ENCODE results near the gene ADAMTSL4. TPM values are rescaled to one million over a fixed set of nuclear protein-coding genes. Genes with fewer than 3 reads are reported as not detected.
"Not testable (repeated sequence)": the region's sequence is repeated elsewhere in the genome, so short reads cannot be mapped to it uniquely, and the experiment has no call there.

Gene ADAMTSL4
- total RNA-seq, 4 donors from 2014 or later = 5.6 to 30.0 (median 10.7) TPM

GRCh38 chr1:150572918-150573647 is 23.9 kb downstream of the ADAMTSL4 start:
- Histone ChIP-seq H3K4me1 (peaks cover 72 to 74% of the 10 kb centered on the region in 2 donors), H3K36me3 (peaks cover 0 to 58% of the 10 kb centered on the region in 2 donors), H3K9me3 (no peaks in the 10 kb centered on the region), H3K27ac (peak overlapping the region; percentile 100), H3K27me3 (no peaks in the 10 kb centered on the region), H3K4me3 (peak overlapping the region in 3 of 4 donors; percentile 1 to 98 (median 91))
- DNase-seq (no peak), ATAC-seq (no peak)
- intact Hi-C loops (cut with DNase I; ENCODE audit: low total_unique reads) (no loop called here), in situ Hi-C loops (cut with MboI; ENCODE audit: low sequenced_read_pairs in 4 of 4) (no loop called here)
- TF ChIP-seq, protein P1, sequence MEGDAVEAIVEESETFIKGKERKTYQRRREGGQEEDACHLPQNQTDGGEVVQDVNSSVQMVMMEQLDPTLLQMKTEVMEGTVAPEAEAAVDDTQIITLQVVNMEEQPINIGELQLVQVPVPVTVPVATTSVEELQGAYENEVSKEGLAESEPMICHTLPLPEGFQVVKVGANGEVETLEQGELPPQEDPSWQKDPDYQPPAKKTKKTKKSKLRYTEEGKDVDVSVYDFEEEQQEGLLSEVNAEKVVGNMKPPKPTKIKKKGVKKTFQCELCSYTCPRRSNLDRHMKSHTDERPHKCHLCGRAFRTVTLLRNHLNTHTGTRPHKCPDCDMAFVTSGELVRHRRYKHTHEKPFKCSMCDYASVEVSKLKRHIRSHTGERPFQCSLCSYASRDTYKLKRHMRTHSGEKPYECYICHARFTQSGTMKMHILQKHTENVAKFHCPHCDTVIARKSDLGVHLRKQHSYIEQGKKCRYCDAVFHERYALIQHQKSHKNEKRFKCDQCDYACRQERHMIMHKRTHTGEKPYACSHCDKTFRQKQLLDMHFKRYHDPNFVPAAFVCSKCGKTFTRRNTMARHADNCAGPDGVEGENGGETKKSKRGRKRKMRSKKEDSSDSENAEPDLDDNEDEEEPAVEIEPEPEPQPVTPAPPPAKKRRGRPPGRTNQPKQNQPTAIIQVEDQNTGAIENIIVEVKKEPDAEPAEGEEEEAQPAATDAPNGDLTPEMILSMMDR (IDR thresholded peaks at IDR 0.05 in 4 of 5, conservative IDR thresholded peaks at IDR 0.05 in 1 of 5) = no peak
- no peak for TF ChIP-seq POLR2A (IDR thresholded peaks at IDR 0.05)

DNA sequence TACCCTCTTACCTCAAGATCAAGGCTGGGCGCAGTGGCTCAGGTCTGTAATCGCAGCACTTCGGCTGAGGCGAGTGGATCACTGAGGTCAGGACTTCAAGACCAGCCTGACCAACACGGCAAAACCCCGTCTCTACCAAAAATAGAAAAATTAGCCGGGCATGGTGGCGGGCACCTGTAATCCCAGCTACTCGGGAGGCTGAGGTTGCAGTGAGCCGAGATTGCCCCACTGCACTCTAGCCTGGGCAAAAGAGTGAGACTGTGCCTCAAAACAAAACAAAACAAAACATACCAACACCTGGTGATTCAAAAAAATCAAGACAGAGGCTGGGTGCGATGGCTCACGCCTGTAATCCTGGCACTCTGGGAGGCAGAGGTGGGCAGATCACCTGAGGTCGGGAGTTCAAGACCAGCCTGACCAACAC is 24.5 kb downstream of the ADAMTSL4 start:
- H3K27me3 ChIP-seq; DNase-seq; H3K9me3 ChIP-seq; ATAC-seq; in situ Hi-C loops (cut with MboI; ENCODE audit: low sequenced_read_pairs in 4 of 4); intact Hi-C loops (cut with DNase I; ENCODE audit: low total_unique reads): not testable (repeated sequence)
- Histone ChIP-seq H3K36me3 (peaks cover 0 to 63% of the 10 kb centered on the region in 2 donors), H3K27ac (peak overlapping the region; percentile 100), H3K4me1 (peaks cover 67 to 68% of the 10 kb centered on the region in 2 donors), H3K4me3 (peak overlapping the region in 3 of 4 donors; percentile 1 to 98 (median 91))

DNA sequence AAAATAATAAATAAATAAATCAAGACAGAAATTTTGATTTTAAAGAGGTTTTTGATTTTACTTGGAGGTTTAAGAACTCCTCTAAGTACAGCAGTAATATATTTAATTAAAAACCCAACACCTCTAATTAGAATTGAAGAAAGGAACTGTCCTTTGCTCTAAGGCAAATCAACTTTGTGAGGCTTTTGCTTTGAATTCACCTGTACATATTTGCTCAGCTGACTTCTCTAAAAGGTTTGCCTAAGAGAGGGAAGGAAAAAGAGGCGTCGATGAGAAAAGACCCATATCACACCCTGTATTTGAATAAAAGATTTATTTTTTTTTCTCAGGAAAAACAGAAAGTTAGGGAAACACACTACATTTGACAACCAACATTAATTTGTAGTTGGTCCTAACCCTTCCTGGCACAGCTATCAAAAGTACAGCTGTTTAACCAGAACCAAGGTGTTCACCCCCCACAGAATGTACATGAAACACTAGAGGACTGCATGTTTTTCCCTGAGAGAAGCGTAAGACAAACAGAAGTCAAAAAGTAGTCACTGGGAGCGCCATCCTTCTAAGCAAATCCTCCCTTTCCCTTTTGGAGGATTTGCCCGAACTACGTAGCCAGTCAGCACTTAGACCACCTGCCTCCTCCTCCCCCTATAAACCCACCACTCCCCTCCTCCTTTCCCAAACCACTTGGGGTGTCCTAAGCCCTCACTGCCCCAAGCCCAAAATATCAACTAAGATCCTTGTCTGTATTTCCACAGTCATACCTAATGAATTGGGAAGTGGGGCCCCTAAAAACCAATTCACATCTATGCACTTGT is 25.3 kb downstream of the ADAMTSL4 start:
- in situ Hi-C loops (cut with MboI; ENCODE audit: low sequenced_read_pairs in 4 of 4) (no loop called here), intact Hi-C loops (cut with DNase I; ENCODE audit: low total_unique reads) (no loop called here)
- DNase-seq (no peak), ATAC-seq (no peak)
- Histone ChIP-seq H3K9me3 (no peaks in the 10 kb centered on the region), H3K36me3 (peaks cover 0 to 66% of the 10 kb centered on the region in 2 donors), H3K27ac (peak overlapping the region; percentile 100), H3K4me3 (peak overlapping the region; percentile 67 to 98 (median 84)), H3K4me1 (peaks cover 59 to 60% of the 10 kb centered on the region in 2 donors), H3K27me3 (no peaks in the 10 kb centered on the region)
- TF ChIP-seq, protein P1 (IDR thresholded peaks at IDR 0.05 in 4 of 5, conservative IDR thresholded peaks at IDR 0.05 in 1 of 5) = no peak
- TF ChIP-seq POLR2A (IDR thresholded peaks at IDR 0.05) = no peak

- ATAC-seq = peak; percentile 60 to 65
- intact Hi-C loops (cut with DNase I; ENCODE audit: low total_unique reads) = no loop called here
- H3K9me3 ChIP-seq = no peaks in the 10 kb centered on the region
- peaks cover 55 to 56% of the 10 kb centered on the region in 2 donors for H3K4me1 ChIP-seq
- peak in 1 of 2 donors; percentile 63 for DNase-seq
- peak overlapping the region; percentile 100 for H3K27ac ChIP-seq
- in situ Hi-C loops (cut with MboI; ENCODE audit: low sequenced_read_pairs in 4 of 4) = no loop called here
- peak overlapping the region; percentile 67 to 98 (median 84) for H3K4me3 ChIP-seq
- no peaks in the 10 kb centered on the region for H3K27me3 ChIP-seq
- H3K36me3 ChIP-seq = peaks cover 0 to 66% of the 10 kb centered on the region in 2 donors
- TF ChIP-seq, protein P1 (IDR thresholded peaks at IDR 0.05 in 4 of 5, conservative IDR thresholded peaks at IDR 0.05 in 1 of 5) = no peak
- peak in 1 of 2 donors; percentile 48 for TF ChIP-seq POLR2A (IDR thresholded peaks at IDR 0.05)
Measured at GRCh38 chr1:150575072-150575489, 25.9 kb downstream of the ADAMTSL4 start.

All from gastrocnemius medialis (tissue), 4 donors.